ENCODE data around the gene NOS1AP. TPM values are rescaled to one million over a fixed set of nuclear protein-coding genes. Genes with fewer than 3 reads are reported as not detected.
A peak's percentile ranks its signal among the peaks of the same experiment; 100 is the strongest.

The NOS1AP gene
- total RNA-seq, 3 donors from 2014 or later: 11.8 to 17.4 (median 14.3) TPM

- no peak for DNase-seq
- TF ChIP-seq, protein P1, sequence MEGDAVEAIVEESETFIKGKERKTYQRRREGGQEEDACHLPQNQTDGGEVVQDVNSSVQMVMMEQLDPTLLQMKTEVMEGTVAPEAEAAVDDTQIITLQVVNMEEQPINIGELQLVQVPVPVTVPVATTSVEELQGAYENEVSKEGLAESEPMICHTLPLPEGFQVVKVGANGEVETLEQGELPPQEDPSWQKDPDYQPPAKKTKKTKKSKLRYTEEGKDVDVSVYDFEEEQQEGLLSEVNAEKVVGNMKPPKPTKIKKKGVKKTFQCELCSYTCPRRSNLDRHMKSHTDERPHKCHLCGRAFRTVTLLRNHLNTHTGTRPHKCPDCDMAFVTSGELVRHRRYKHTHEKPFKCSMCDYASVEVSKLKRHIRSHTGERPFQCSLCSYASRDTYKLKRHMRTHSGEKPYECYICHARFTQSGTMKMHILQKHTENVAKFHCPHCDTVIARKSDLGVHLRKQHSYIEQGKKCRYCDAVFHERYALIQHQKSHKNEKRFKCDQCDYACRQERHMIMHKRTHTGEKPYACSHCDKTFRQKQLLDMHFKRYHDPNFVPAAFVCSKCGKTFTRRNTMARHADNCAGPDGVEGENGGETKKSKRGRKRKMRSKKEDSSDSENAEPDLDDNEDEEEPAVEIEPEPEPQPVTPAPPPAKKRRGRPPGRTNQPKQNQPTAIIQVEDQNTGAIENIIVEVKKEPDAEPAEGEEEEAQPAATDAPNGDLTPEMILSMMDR (IDR thresholded peaks at IDR 0.05): no peak
- Histone ChIP-seq H3K9me3 (no peaks in the 10 kb centered on the region), H3K36me3 (ENCODE audit: low read depth) (no peaks in the 10 kb centered on the region), H3K4me3 (no peak overlapping the region), H3K4me1 (ENCODE audit: low read depth) (no peaks in the 10 kb centered on the region)
- intact Hi-C loops (cut with DNase I, micrococcal nuclease): no loop called here
- no peak for ATAC-seq
These were observed 159.1 kb downstream of the NOS1AP start for GRCh38 chr1:162228586-162228985.

- DNase-seq (peak in 1 of 3 donors; percentile 38), ATAC-seq (peak; percentile 53)
- H3K36me3 ChIP-seq (ENCODE audit: low read depth): no peaks in the 10 kb centered on the region
- no peaks in the 10 kb centered on the region for H3K4me1 ChIP-seq (ENCODE audit: low read depth)
- TF ChIP-seq, protein P1 (IDR thresholded peaks at IDR 0.05): no peak
- no peaks in the 10 kb centered on the region for H3K9me3 ChIP-seq
- intact Hi-C loops (cut with DNase I, micrococcal nuclease): no loop called here
- H3K4me3 ChIP-seq: no peak overlapping the region
These were observed 160.1 kb downstream of the NOS1AP start for GRCh38 chr1:162229549-162229948.

- ATAC-seq (peak; percentile 87), DNase-seq (peak in 2 of 3 donors; percentile 40 to 50)
- Histone ChIP-seq H3K4me3 (no peak overlapping the region), H3K9me3 (no peaks in the 10 kb centered on the region), H3K36me3 (ENCODE audit: low read depth) (no peaks in the 10 kb centered on the region), H3K4me1 (ENCODE audit: low read depth) (no peaks in the 10 kb centered on the region)
- intact Hi-C loops (cut with DNase I, micrococcal nuclease): no loop called here
- TF ChIP-seq, protein P1 (IDR thresholded peaks at IDR 0.05): no peak
These were observed 160.6 kb downstream of the NOS1AP start for GRCh38 chr1:162230096-162230495.

- H3K9me3 ChIP-seq: no peaks in the 10 kb centered on the region
- TF ChIP-seq, protein P1 (IDR thresholded peaks at IDR 0.05): no peak
- DNase-seq (no peak), ATAC-seq (no peak)
- H3K4me3 ChIP-seq: no peak overlapping the region
- H3K36me3 ChIP-seq (ENCODE audit: low read depth): no peaks in the 10 kb centered on the region
- intact Hi-C loops (cut with DNase I, micrococcal nuclease): no loop called here
- H3K4me1 ChIP-seq (ENCODE audit: low read depth): no peaks in the 10 kb centered on the region
These were observed 161.0 kb downstream of the NOS1AP start for GRCh38 chr1:162230517-162230916.

- no peak for DNase-seq
- TF ChIP-seq, protein P1 (IDR thresholded peaks at IDR 0.05): no peak
These were observed 162.7 kb downstream of the NOS1AP start for GRCh38 chr1:162232034-162232711.

More at GRCh38 chr1:162232034-162232711, 162.7 kb downstream of the NOS1AP start:
- Histone ChIP-seq H3K36me3 (ENCODE audit: low read depth) (no peaks in the 10 kb centered on the region), H3K4me3 (no peak overlapping the region), H3K9me3 (no peaks in the 10 kb centered on the region), H3K4me1 (ENCODE audit: low read depth) (no peaks in the 10 kb centered on the region)
- ATAC-seq: no peak
- intact Hi-C loops (cut with DNase I, micrococcal nuclease): no loop called here

Measured in mucosa of descending colon (tissue), 3 donors.